B cell (primary cell): ENCODE measurements around the gene RPS4Y1.

ENCODE experiments used
- CTCF ChIP-seq: fragments of 200-600 bp; IDR thresholded peaks from one replicate; pipeline ENCODE4 v1.8.0; 2022; ENCODE audit warnings: antibody characterized with exemption, mild to moderate bottlenecking
- EZH2 ChIP-seq: IDR thresholded peaks from 2 replicates; pipeline ENCODE4 v1.6.1; 2012; ENCODE audit warnings: borderline replicate concordance, low read depth, mild to moderate bottlenecking, moderate library complexity, low read length; ENCODE audit not compliant: insufficient read depth, poor library complexity, severe bottlenecking

GRCh38 chrY:2846791-2847190 is 5.4 kb downstream of the RPS4Y1 start:
- TF ChIP-seq CTCF, result no peak
- no peak for TF ChIP-seq EZH2
